GM12892 (cell line): ENCODE data around the gene C10orf88. TPM values are rescaled to one million over a fixed set of nuclear protein-coding genes. Genes with fewer than 3 reads are reported as not detected.
A peak's percentile ranks its signal among the peaks of the same experiment; 100 is the strongest.

ENCODE experiments used
- DNase-seq: peaks from one replicate; pipeline ENCODE4 v3.0.0; 2011; ENCODE audit not compliant: insufficient read length
- FAIRE-seq: peaks from 2 replicates; lab custom pipeline; 2011; peaks lifted over from hg19 to GRCh38; lab: Jason Lieb, UNC
- POLR2A ChIP-seq: IDR thresholded peaks from 2 replicates; pipeline ENCODE4 v1.6.1; 2011; ENCODE audit warnings: low read depth, low read length, control low read depth
- POLR2AphosphoS5 ChIP-seq: IDR thresholded peaks from 2 replicates; pipeline ENCODE4 v1.6.1; 2011; ENCODE audit warnings: low read depth, low read length, control low read depth
- TAF1 ChIP-seq: IDR thresholded peaks from 2 replicates; pipeline ENCODE4 v1.6.1; 2011; ENCODE audit warnings: low read depth, mild to moderate bottlenecking, control low read depth, low read length, borderline replicate concordance
- polyA plus RNA-seq: library from polyadenylated mRNA; unstranded; fragments of >200 nt; gene quantifications from one replicate; pipeline ENCODE4 v1.2.1, GENCODE V29; 2012; ENCODE audit warnings: missing spikeins, inconsistent platforms; ENCODE audit not compliant: missing spikeins

Gene C10orf88
- polyA plus RNA-seq = 7.8 TPM

- FAIRE-seq (peak; percentile 99), DNase-seq (peak; percentile 88)
- TF ChIP-seq POLR2AphosphoS5 = peak; percentile 47; the same call in 1 of the 2 replicates
- peak; percentile 84 for TF ChIP-seq TAF1
- TF ChIP-seq POLR2A = peak; percentile 66; the same call in 1 of the 2 replicates
Measured at GRCh38 chr10:122953902-122954730, at the start of gene C10orf88. Gene C10orf88, minus strand, starts transcription at chr10:122954227. Its CDS starts 49 bp downstream, at chr10:122954178.

GRCh38 chr10:123001370-123001769 lies 47.3 kb upstream of the C10orf88 start:
- FAIRE-seq = no peak
- no peak for DNase-seq

GRCh38 chr10:123000155-123000554 lies 46.1 kb upstream of the C10orf88 start:
- TF ChIP-seq POLR2A (no peak), POLR2AphosphoS5 (no peak), TAF1 (no peak)
- DNase-seq = no peak
- no peak for FAIRE-seq

More at GRCh38 chr10:123001370-123001769, 47.3 kb upstream of the C10orf88 start:
- TF ChIP-seq POLR2AphosphoS5 (no peak), TAF1 (no peak), POLR2A (no peak)

GRCh38 chr10:122999347-122999746 lies 45.3 kb upstream of the C10orf88 start:
- TF ChIP-seq POLR2A (no peak), POLR2AphosphoS5 (no peak), TAF1 (no peak)
- FAIRE-seq (peak; percentile 14), DNase-seq (no peak)

- FAIRE-seq = no peak
- no peak for TF ChIP-seq POLR2A
- TF ChIP-seq POLR2AphosphoS5 = no peak
- no peak for TF ChIP-seq TAF1
- no peak for DNase-seq
Measured at GRCh38 chr10:122998934-122999333, 44.9 kb upstream of the C10orf88 start.

GRCh38 chr10:122998360-122998917 lies 44.4 kb upstream of the C10orf88 start:
- FAIRE-seq (no peak), DNase-seq (no peak)
- TF ChIP-seq POLR2A = no peak
- TF ChIP-seq POLR2AphosphoS5 = no peak
- TF ChIP-seq TAF1 = no peak

GRCh38 chr10:122997864-122998263 lies 43.8 kb upstream of the C10orf88 start:
- DNase-seq (no peak), FAIRE-seq (no peak)
- no peak for TF ChIP-seq POLR2AphosphoS5
- TF ChIP-seq TAF1 = no peak
- no peak for TF ChIP-seq POLR2A

GRCh38 chr10:122995936-122996335 lies 41.9 kb upstream of the C10orf88 start:
- TF ChIP-seq TAF1 = no peak
- no peak for TF ChIP-seq POLR2A
- TF ChIP-seq POLR2AphosphoS5 = no peak
- FAIRE-seq (no peak), DNase-seq (no peak)

GRCh38 chr10:122993797-122994336 lies 39.8 kb upstream of the C10orf88 start:
- TF ChIP-seq POLR2AphosphoS5 (no peak), TAF1 (no peak), POLR2A (no peak)
- peak; percentile 21 for FAIRE-seq
- DNase-seq = no peak

- TF ChIP-seq POLR2A = no peak
- no peak for TF ChIP-seq TAF1
- no peak for TF ChIP-seq POLR2AphosphoS5
- FAIRE-seq (no peak), DNase-seq (no peak)
Measured at GRCh38 chr10:122992031-122992585, 38.1 kb upstream of the C10orf88 start.

GRCh38 chr10:122990278-122990677 lies 36.3 kb upstream of the C10orf88 start:
- DNase-seq (no peak), FAIRE-seq (no peak)
- no peak for TF ChIP-seq TAF1
- TF ChIP-seq POLR2AphosphoS5 = no peak

- FAIRE-seq = no peak
- TF ChIP-seq POLR2AphosphoS5 = no peak
- TF ChIP-seq POLR2A = no peak
- TF ChIP-seq TAF1 = no peak
- no peak for DNase-seq
Measured at GRCh38 chr10:122988501-122988900, 34.5 kb upstream of the C10orf88 start.
